Measurements from ENCODE around the gene UBE2QL1.
"Not testable (repeated sequence)": the region's sequence is repeated elsewhere in the genome, so short reads cannot be mapped to it uniquely, and the experiment has no call there.

Gene UBE2QL1

GRCh38 chr5:6501701-6502100, 53.0 kb downstream of the UBE2QL1 start:
- no peak for FAIRE-seq

DNA sequence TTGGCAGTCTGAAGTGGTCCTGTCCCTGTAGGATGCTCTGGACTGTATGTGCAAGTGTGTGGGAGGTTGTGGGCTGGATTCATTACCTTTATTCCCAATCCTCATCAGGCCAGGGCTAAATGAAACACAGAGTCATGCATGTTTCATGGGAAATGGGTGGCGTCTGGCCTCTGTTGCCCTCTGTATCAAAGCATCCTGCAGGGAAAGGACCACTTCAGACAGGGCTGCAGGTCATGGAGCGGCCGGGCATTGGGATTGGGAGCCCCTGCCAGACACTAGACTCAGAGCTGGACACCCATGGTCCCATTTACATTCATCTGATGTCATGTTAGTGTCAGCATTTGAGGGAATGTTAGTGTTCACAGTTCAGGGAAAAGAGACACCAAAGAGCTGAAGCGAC, 53.8 kb downstream of the UBE2QL1 start:
- no peak for FAIRE-seq

GRCh38 chr5:6503342-6503741, 54.7 kb downstream of the UBE2QL1 start:
- FAIRE-seq = no peak

DNA sequence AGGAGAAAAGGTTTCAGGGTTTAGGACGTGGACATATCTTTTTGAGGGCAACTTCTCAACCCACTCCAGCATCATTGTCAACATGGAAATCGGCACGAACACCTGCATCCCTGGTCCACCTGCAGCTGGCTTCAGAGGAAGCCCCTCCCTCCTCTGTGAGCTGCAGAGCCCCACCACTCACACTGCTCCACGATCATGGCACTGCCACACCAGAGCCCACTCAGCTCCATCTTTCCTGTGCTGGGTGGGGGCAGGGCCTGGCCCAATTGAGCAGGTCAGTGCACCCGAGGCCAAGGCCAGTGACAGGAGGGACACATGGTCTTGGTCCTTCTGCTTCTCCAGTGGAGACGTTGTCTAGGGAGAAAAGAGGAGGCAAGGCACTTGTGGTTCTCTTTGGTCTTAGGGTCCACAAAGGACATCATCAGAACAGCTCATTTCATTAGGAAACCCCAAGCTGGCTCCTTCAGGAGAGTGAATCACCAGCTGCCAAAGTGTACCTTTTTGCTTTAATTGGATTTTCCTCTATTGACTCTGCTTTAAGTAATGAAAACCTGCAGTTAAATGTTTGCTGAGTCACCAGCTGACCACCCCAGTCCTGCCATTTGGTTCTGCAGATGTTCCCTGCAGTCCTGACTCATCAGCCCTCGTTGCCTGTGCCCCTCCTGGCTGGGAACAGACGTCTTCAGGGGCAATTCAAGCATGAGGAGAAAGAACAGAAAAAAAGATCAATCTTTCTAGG, 56.2 kb downstream of the UBE2QL1 start:
- FAIRE-seq = no peak

DNA sequence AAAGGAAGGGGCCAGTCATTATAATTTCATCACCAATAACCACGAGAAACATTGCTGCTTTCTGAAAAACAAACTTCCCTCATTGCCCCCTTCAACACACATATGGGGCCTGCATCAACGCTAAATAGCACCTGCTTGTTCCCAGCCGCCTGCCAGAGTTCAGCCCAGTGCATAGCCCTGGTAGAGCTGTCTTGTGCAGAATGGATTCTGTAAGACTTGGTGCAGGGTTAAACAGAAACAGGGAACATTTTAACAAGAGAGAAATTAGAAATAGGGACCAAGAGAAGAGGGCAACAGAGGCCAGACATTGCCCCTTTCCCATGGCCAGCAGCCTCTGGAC, 56.7 kb downstream of the UBE2QL1 start:
- no peak for FAIRE-seq

DNA sequence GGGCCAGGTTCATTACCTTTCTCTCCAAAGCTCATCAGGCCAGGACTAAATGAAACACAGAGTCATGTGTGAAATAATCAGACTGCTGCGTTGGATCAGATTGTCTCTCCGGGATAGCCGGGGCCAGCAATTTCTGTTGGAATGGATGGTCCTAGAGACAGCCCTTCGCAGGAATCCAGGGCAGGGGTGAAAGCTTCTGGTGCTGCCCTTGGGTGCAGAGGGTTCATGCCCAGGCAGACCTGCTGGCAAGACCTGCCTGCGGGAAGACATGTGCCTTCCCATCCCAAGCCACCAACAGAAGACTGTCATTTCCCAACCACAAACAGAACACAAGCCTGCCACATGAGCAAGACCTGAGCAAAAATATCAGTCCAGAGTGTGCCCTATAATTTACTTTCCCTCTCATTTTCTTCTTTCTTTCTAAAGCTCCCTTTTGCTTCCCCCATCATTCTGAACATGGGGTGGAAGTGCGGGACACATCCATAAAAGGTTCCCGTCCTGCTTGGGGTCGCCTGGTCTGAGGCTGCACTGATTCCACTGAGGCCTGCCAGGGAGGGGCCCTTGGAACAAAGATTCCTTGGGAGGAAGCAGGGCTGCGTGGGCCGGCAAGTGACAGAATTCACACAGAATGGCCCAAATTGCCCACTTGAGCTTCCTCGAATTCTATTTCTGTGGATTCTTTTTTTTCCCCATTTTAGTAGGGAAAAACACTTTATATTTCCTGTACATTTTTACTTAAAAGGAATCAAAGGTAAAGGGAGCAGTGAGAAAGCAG, 57.3 kb downstream of the UBE2QL1 start:
- no peak for FAIRE-seq

DNA sequence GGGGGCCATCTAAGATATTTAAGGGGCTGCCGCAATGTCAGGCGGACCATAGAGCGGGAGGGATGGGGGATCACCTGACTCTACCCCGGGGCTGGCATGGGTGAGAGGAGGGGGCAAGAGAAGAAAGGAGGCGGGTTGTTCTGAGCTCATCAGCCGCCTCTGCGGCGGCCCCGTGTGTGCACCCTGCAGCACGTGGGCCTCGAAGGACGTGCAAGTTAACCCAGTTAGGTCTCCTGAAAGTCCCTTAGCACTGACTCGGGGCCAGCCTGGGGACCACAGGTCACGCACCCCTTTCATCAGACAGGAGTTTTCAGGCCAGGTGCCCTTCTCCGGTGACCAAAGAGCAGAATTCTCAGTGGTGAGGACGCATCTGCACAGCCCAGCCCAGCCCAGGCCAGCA, 58.0 kb downstream of the UBE2QL1 start:
- FAIRE-seq = no peak

- no peak for FAIRE-seq
These were observed 60.3 kb downstream of the UBE2QL1 start for GRCh38 chr5:6508931-6509330.

GRCh38 chr5:6510132-6510531, 61.5 kb downstream of the UBE2QL1 start:
- no peak for FAIRE-seq

- FAIRE-seq = no peak
These were observed 62.3 kb downstream of the UBE2QL1 start for GRCh38 chr5:6510973-6511372.

DNA sequence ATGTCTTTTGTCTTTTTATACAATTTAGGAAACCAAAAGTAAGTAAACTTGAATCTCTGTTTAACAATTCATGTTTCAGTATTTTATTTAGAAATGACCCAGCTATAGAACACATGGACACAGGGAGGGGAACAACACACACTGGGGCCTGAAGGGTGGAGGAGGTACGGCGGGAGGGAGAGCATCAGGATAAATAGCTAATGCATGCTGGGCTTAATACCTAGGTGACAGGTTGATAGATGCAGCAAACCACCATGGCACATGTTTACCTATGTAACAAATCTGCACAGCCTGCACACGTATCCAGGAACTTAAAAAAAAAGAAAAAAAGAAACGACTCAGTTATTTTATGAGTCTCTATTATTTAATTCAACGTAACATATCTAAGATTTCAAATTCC, 67.2 kb downstream of the UBE2QL1 start:
- not testable (repeated sequence) for FAIRE-seq

DNA sequence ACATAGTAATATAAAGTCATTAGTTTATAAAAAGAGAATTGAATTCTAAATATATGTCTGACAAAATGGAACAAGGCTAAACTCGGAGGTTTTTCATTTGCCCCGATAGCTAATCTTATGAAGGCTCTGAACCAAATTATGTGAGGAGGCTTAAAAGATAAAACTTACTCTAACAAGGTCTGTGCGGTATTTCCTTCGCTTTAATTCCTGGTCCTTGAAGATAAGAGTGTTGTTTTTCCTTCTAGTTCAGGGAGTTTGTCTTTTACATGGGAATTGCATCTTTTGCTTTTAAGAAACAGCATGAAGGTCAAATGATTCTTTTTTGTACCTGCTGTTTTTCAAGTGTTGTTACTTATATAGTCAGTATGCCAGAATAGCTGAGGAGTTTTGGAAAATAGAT, 68.2 kb downstream of the UBE2QL1 start:
- no peak for FAIRE-seq

DNA sequence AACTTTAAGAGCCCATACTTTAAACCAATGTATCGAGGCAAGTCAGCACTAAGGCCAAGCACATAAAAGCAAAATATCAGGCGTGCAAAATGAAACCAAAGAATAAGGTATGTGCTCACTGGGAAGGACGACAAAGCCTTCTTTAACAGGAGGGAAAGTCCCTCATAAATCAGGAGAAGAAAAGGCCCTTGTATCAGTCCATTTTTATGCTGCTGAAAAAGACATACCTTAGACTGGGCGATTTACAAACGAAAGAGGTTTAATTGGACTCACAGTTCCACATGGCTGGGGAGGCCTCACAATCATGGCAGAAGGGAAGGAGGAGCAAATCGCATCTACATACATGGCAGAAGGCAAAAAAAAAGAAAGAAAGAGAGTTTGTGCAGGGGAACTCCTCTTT, 68.9 kb downstream of the UBE2QL1 start:
- FAIRE-seq = no peak

DNA sequence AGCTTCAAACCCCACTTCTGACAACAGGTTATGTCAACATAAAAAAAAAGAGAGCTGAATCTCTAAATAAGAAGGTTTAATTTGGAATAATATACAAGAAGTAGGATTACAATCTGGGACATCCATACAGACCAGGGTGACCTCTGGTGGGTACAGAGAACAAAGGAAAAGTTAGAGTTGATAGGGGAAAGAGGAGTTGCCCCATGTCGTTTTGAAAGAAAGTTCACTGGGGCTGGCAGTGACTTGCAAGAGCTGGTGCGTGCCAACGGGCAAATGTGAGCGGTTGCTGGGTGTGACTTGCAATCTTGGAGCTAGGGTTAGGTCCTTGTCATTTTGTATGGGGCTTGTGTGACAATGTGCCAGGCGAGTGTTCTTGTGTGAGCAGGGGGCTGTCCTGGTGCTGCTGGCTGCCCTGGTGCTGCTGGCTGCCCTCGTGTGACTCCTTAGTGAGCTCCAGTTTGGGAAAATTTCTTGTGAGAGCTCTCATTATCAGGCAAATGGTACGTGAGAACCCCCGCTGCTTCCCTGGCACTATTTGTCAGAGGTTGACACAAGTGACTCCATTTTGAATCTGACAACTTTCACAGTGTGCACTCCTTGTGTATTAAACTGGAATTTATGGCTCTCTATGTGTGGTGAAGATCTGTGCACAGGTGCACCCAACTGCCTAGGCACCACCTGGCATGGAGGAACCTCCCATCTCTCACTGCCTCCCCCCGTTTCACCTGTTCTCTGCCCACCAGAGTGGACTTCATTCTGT, 69.8 kb downstream of the UBE2QL1 start:
- FAIRE-seq = no peak

GRCh38 chr5:6520201-6520600, 71.5 kb downstream of the UBE2QL1 start:
- no peak for FAIRE-seq

- FAIRE-seq = no peak
These were observed 73.7 kb downstream of the UBE2QL1 start for GRCh38 chr5:6522331-6522730.

- no peak for FAIRE-seq
These were observed 74.3 kb downstream of the UBE2QL1 start for GRCh38 chr5:6522923-6523322.

GRCh38 chr5:6525422-6525821, 76.8 kb downstream of the UBE2QL1 start:
- FAIRE-seq = no peak

GRCh38 chr5:6525910-6526309, 77.3 kb downstream of the UBE2QL1 start:
- no peak for FAIRE-seq

DNA sequence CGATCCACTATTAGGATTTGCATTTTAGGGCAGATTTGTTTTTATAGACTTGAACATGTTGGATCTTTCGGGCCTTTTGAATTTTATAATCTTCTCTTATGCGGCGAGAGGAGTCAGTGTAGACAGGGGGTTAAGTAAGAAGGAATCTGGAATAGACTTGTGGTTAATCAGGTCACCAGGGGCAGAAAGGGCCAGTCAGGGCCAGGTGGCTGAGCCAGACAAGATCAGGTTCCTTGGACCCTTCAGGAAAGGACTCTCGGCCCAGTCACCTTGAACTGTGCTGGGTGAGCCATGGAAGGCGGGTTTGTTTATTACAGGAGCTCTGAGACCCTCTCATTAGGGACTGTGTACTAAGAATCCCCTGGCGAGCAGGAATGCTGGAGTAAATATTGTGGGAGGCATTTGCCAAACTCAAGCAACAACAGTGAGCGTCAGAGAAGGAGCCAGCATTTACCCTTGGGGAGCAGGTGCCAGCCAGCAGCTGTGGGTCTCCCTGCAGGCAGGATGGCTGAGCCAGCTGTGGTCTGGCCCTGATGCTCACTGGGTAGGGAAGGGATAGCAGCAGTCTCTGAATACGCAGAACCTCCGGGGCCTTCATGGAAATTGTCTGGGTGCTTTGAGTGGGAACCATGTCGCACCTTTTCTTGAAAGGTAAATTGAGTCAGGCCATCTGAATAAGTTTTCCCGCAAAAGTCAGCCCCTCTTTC, 79.2 kb downstream of the UBE2QL1 start:
- no peak for FAIRE-seq

- FAIRE-seq = no peak
These were observed 86.9 kb downstream of the UBE2QL1 start for GRCh38 chr5:6535594-6535993.

GRCh38 chr5:6539060-6539459, 90.4 kb downstream of the UBE2QL1 start:
- FAIRE-seq = no peak

- no peak for FAIRE-seq
These were observed 91.6 kb downstream of the UBE2QL1 start for GRCh38 chr5:6540111-6540827.
